Suprapubic skin (tissue), 4 donors: ENCODE data around the gene FOLR2. TPM values are rescaled to one million over a fixed set of nuclear protein-coding genes. Genes with fewer than 3 reads are reported as not detected.

Experiments
- DNase-seq, 2 donors: peaks; one replicate each; pipeline ENCODE4 v3.0.0-alpha.2; 2019; ENCODE audit warnings: low spot score in 2 of 2
- H3K27ac ChIP-seq: fragments of 200-600 bp; sonication (generic); one replicate; pipeline ENCODE4 v1.5.1; 2019
- H3K27me3 ChIP-seq: fragments of 200-600 bp; sonication (generic); one replicate; pipeline ENCODE4 v1.5.1; 2019
- H3K36me3 ChIP-seq: fragments of 200-600 bp; sonication (generic); one replicate; pipeline ENCODE4 v1.5.1; 2019
- H3K4me1 ChIP-seq: fragments of 200-600 bp; sonication (generic); one replicate; pipeline ENCODE4 v1.5.1; 2019
- H3K4me3 ChIP-seq: fragments of 200-600 bp; sonication (generic); one replicate; pipeline ENCODE4 v1.5.1; 2019; ENCODE audit warnings: mild to moderate bottlenecking
- H3K9me3 ChIP-seq: fragments of 200-600 bp; sonication (generic); one replicate; pipeline ENCODE4 v1.5.1; 2019
- EP300 ChIP-seq: sonication (generic); formaldehyde crosslinking; IDR thresholded peaks from one replicate; pipeline ENCODE4 v1.6.1; 2017; ENCODE audit warnings: antibody characterized with exemption
- POLR2A ChIP-seq, 2 donors: fragments of 450-650 bp; IDR thresholded peaks; one replicate each; pipeline ENCODE4 v1.6.1; 2017; ENCODE audit warnings: antibody characterized with exemption in 2 of 2, mild to moderate bottlenecking in 2 of 2, moderate library complexity in 2 of 2
- POLR2AphosphoS5 ChIP-seq, 3 donors: sonication (generic); formaldehyde crosslinking; IDR thresholded peaks; one replicate each; pipeline ENCODE4 v1.6.1; 2017; ENCODE audit warnings: antibody characterized with exemption in 3 of 3
- WGBS: methylation state at CpG from one replicate; pipeline ENCODE4 v1.1.5; 2018; 5-methylcytosine and 5-hydroxymethylcytosine counted together
- total RNA-seq, 4 donors: library from RNA; depleted of rRNA; stranded (reverse); fragments of >200 nt; gene quantifications; one replicate each; pipeline ENCODE4 v1.1.0, GENCODE V29; 2016
- TF ChIP-seq, protein P1 (sequence below), 2 donors: fragments of 200-600 bp in 1 of 2; fragments of 450-650 bp in 1 of 2; sonication (generic) in 1 of 2; IDR thresholded peaks; one replicate each; pipeline ENCODE4 v1.5.1; 2016 to 2019; ENCODE audit warnings: antibody characterized with exemption in 2 of 2, mild to moderate bottlenecking in 1 of 2, moderate library complexity in 1 of 2

Gene FOLR2
- total RNA-seq, 4 donors from 2014 or later: 3.1 to 10.1 (median 5.1) TPM

DNA sequence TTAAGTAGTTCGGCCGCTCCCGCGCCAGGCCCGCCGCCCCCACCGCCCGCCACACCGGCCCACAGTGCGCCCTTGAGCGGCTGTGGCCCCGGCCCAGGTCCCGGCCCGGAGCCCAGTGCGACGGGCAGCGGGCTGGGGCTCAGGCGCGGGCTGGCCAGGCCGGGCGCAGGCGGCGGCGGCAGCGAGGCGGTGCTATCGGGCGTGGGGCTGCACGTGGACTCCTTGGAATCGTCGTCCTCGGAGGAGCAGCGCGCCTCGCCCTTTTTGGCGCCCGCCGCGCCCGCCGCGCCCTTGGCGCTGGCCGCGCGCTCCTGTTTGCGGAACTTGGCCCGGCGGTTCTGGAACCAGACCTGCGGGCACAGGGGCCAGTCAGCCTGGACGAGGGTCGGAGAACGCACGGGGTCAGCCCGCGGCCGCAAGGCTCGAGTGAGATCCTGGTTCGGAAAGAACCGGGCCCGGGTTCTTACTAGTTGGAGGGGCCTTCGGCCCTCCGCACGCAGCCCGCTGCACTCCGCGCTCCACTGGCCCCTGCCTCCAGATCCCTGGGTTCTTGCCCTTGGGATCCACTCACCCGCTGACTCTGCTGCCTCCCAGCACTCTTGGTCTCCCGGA lies 23.4 kb downstream of the FOLR2 start:
- H3K36me3 ChIP-seq: peaks cover 29% of the 10 kb centered on the region
- H3K27ac ChIP-seq: peak overlapping the region; percentile 41
- H3K4me1 ChIP-seq: peaks cover 53% of the 10 kb centered on the region
- H3K4me3 ChIP-seq: peak overlapping the region; percentile 50
- H3K9me3 ChIP-seq: no peaks in the 10 kb centered on the region
- DNase-seq: peak; percentile 80 to 84
- H3K27me3 ChIP-seq: peaks cover 46% of the 10 kb centered on the region
- TF ChIP-seq POLR2A (IDR thresholded peaks at IDR 0.05) (no peak), EP300 (no peak), POLR2AphosphoS5 (IDR thresholded peaks at IDR 0.05) (no peak)
- TF ChIP-seq, protein P1, sequence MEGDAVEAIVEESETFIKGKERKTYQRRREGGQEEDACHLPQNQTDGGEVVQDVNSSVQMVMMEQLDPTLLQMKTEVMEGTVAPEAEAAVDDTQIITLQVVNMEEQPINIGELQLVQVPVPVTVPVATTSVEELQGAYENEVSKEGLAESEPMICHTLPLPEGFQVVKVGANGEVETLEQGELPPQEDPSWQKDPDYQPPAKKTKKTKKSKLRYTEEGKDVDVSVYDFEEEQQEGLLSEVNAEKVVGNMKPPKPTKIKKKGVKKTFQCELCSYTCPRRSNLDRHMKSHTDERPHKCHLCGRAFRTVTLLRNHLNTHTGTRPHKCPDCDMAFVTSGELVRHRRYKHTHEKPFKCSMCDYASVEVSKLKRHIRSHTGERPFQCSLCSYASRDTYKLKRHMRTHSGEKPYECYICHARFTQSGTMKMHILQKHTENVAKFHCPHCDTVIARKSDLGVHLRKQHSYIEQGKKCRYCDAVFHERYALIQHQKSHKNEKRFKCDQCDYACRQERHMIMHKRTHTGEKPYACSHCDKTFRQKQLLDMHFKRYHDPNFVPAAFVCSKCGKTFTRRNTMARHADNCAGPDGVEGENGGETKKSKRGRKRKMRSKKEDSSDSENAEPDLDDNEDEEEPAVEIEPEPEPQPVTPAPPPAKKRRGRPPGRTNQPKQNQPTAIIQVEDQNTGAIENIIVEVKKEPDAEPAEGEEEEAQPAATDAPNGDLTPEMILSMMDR (IDR thresholded peaks at IDR 0.05): no peak
- 11% methylated on average over 15 of the region's 69 CpGs for WGBS

DNA sequence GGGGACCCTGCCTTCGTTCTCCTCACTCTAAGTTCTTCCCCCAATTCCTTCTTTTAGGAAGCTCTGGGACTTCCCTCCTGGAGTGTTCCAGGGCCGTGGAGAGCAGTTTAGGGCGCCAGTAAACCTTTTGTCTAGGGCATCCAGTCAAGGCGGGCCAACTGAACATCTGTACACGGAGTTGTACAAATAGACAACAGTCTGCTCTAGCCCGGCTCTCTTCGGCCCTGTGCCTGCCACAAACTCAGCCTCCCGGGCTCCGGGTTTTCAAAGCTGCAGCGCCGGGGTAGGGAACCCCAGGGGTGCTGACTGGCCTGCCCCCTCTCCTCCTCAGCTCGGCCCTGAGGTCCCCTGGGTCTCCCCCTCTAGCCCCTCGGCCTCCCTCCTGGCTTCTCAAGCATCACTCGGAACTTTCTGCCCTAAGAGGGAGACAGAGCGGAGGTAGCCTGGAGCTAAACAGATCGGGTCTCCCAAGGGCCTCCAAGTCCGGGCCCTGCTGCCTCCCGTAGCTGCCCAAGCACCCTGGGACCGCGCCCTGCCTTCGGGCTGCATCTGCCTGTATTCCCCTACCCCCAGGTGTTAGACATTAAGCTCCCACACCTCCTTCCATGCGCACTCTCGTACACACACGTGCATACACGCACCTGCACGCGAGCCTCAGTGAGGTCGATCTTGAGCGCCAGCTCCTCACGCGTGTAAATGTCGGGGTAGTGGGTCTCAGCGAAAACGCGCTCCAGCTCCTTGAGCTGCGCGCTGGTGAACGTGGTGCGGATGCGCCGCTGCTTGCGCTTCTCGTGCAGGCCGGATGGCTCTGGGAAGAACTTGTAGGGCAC lies 24.1 kb downstream of the FOLR2 start:
- TF ChIP-seq POLR2A (IDR thresholded peaks at IDR 0.05) (no peak), EP300 (no peak), POLR2AphosphoS5 (IDR thresholded peaks at IDR 0.05) (no peak)
- TF ChIP-seq, protein P1 (IDR thresholded peaks at IDR 0.05): no peak
- H3K27me3 ChIP-seq: peaks cover 53% of the 10 kb centered on the region
- H3K4me3 ChIP-seq: peak overlapping the region; percentile 50
- 30% methylated on average over 41 of the region's 44 CpGs for WGBS
- H3K9me3 ChIP-seq: no peaks in the 10 kb centered on the region
- H3K4me1 ChIP-seq: peaks cover 53% of the 10 kb centered on the region
- peaks cover 22% of the 10 kb centered on the region for H3K36me3 ChIP-seq
- H3K27ac ChIP-seq: no peak overlapping the region
- peak in 1 of 2 donors; percentile 65 for DNase-seq

DNA sequence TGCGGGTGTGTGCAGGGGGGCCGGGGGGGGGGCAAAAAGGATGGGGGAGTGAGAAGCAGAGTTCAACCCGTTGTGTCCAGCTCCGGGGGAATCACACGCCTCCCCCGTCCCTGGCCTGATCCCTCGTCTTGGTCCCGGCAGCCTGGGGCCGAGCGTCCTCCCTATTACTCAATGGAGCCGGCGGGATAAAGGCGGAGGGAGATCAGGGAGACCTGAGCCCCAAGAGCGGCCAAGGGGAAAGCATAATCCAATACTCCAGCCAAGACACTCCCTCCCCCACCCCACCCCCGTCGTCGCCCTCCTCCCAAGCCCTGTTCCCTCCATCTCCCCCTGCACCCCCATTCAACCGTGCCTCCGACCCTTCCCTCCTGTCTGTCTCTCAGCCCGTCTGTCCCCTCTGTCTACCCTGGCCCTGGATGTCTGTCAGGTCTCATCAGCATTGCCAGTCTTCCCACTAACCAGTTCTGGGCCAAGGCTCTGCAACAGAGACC lies 24.7 kb downstream of the FOLR2 start:
- Histone ChIP-seq H3K4me1 (peaks cover 53% of the 10 kb centered on the region), H3K9me3 (no peaks in the 10 kb centered on the region), H3K27me3 (peaks cover 60% of the 10 kb centered on the region), H3K4me3 (no peak overlapping the region), H3K36me3 (peaks cover 16% of the 10 kb centered on the region), H3K27ac (no peak overlapping the region)
- TF ChIP-seq EP300: no peak
- WGBS: 57% methylated on average over 11 of the region's 20 CpGs
- DNase-seq: no peak

DNA sequence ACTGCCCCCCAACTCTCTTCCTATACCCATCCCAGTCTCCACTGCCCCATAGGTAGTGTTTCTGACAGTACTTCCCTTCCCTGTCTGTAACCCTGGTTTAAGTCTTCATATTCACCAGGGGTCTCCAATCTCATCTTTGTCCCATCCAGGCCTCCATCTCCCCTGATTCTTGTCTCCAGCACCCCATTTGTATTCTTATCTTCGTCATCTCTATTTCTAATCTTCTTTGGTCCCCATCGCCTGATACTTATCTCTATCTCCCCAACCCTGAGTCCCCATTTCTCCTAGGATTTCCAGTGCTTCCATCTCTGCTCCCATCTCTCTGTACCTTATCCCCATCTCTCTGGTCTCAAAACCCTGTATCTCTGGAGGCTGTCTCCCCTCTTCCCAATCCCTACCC lies 25.5 kb downstream of the FOLR2 start:
- TF ChIP-seq, protein P1 (IDR thresholded peaks at IDR 0.05): no peak
- TF ChIP-seq EP300 (no peak), POLR2A (IDR thresholded peaks at IDR 0.05) (no peak), POLR2AphosphoS5 (IDR thresholded peaks at IDR 0.05) (no peak)
- Histone ChIP-seq H3K9me3 (no peaks in the 10 kb centered on the region), H3K4me1 (peaks cover 53% of the 10 kb centered on the region), H3K27ac (no peak overlapping the region), H3K27me3 (peaks cover 68% of the 10 kb centered on the region), H3K36me3 (peaks cover 8% of the 10 kb centered on the region), H3K4me3 (no peak overlapping the region)
- no peak for DNase-seq
- 95% methylated on average over 2 of the region's 2 CpGs for WGBS

DNA sequence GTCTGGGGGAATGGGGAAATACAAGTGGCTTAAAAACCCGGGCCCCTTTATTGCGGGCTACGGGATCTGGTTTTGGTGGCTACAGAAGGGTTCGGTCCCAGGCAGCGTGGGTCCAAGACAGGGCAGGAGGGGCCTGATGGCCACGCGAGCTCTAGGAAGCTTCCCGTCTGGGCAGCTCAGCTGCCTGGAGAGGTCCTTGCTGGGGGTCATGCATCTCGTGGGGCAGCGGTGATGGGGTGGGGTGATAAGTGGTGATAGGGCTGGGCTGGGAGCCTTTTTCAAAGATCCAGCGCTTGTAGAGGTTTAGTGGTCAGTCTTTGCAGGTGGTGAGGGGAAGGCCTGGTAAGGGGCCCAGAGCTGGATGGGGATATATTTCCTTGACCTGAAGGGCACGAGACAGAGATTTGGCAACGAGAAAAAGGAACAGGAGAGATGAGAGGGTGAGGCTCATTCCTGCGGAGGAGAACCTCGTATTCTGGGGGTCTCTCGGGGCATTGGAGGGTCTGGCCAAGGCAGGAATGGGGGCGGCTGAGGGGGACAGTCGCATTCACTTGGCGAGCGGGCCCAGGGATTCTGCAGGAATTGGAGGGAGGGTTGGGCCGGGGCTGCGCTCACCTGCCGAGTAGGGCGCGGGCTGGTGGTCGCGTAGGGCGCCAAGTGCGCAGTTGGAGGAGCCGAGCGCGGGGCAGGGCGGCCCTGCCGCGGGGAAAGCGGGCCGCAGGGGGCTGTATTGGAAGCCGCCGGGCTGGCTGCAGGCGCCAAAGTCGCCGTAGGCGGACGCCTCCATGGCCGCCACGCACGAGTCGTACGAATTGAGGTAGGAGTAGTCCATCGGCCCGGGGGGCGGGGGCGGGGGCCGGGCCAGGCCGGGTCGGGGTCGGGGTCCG lies 26.8 kb downstream of the FOLR2 start:
- WGBS: 44% methylated on average over 43 of the region's 58 CpGs
- peaks cover 40% of the 10 kb centered on the region for H3K4me1 ChIP-seq
- no peak for DNase-seq
- no peak overlapping the region for H3K27ac ChIP-seq
- peak overlapping the region; percentile 24 for H3K4me3 ChIP-seq
- H3K27me3 ChIP-seq: peaks cover 76% of the 10 kb centered on the region
- H3K9me3 ChIP-seq: no peaks in the 10 kb centered on the region
- TF ChIP-seq, protein P1 (IDR thresholded peaks at IDR 0.05): no peak
- TF ChIP-seq POLR2AphosphoS5 (IDR thresholded peaks at IDR 0.05) (no peak), EP300 (no peak), POLR2A (IDR thresholded peaks at IDR 0.05) (no peak)
- no peaks in the 10 kb centered on the region for H3K36me3 ChIP-seq
